ENCODE measurements around the gene TMEM131. TPM values are rescaled to one million over a fixed set of nuclear protein-coding genes. Genes with fewer than 3 reads are reported as not detected.

Gene TMEM131
- total RNA-seq, 2 experiments from 2014 or later = 39.7 to 40.6 TPM

GRCh38 chr2:97757062-97757461, 238.7 kb downstream of the TMEM131 start:
- Mint-ChIP-seq H3K27me3 (no peaks in the 10 kb centered on the region), H3K36me3 (ENCODE audit: low read depth) (peaks cover 32% of the 10 kb centered on the region), H3K27ac (peak overlapping the region; percentile 19), H3K4me3 (no peak overlapping the region), H3K4me1 (peaks cover 31% of the 10 kb centered on the region), H3K9me3 (no peaks in the 10 kb centered on the region)
- CTCF ChIA-PET = interaction anchor here (0.7 to 0.9 kb wide), 2 partner anchors 12 to 17 kb away, joined by 3 read pairs; no protein-coding TSS in a partner anchor
- POLR2A ChIA-PET = no interaction called here
- no peak for DNase-seq

- H3K4me1 Mint-ChIP-seq = peaks cover 16% of the 10 kb centered on the region
- ChIA-PET POLR2A (no interaction called here), CTCF (interaction anchor here (0.9 to 1.6 kb wide), 3 partner anchors 11 to 58 kb away, joined by 3 to 4 read pairs (median 3); no protein-coding TSS in a partner anchor)
- no peak overlapping the region for H3K27ac Mint-ChIP-seq
- H3K9me3 Mint-ChIP-seq = no peaks in the 10 kb centered on the region
- peaks cover 25% of the 10 kb centered on the region for H3K36me3 Mint-ChIP-seq (ENCODE audit: low read depth)
- DNase-seq = no peak
- H3K27me3 Mint-ChIP-seq = no peaks in the 10 kb centered on the region
- no peak overlapping the region for H3K4me3 Mint-ChIP-seq
Measured at GRCh38 chr2:97755491-97755890, 240.3 kb downstream of the TMEM131 start.

DNA sequence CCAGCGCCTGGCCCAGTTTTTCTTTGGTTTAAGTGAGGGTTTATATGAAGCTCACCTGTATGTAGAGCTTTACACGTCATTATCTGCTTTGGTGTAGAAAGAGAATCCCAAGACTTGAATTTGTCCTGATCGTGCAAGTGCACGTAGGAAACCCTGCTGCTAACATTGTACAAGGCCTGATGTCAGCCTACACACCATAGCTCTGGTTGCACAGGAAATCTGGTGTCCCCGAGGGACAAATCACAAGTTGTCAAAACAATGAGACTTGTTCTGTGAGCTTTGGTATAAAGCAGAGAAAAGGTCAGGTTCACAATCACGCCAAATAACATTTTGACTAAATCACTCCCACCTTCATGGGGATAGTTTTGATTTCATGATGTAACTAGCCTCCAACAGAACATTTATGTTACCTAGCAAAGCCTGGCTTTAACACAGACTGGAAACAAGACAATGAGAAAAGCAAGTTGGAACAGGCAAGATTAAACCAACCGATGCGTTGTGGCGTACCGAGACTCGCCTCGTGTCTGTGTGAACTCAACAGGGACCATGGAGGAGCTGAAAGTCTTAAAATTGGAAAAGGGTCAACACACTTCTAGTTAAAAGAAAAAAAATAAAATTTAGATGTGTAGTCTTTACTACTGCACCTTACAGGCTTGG, 240.9 kb downstream of the TMEM131 start:
- ChIA-PET POLR2A (no interaction called here), CTCF (interaction anchor here (0.9 to 1.6 kb wide), 3 partner anchors 11 to 57 kb away, joined by 3 to 4 read pairs (median 3); no protein-coding TSS in a partner anchor)
- Mint-ChIP-seq H3K4me1 (peaks cover 10% of the 10 kb centered on the region), H3K36me3 (ENCODE audit: low read depth) (peaks cover 19% of the 10 kb centered on the region), H3K4me3 (no peak overlapping the region), H3K27me3 (no peaks in the 10 kb centered on the region), H3K27ac (no peak overlapping the region), H3K9me3 (no peaks in the 10 kb centered on the region)
- no peak for DNase-seq

DNA sequence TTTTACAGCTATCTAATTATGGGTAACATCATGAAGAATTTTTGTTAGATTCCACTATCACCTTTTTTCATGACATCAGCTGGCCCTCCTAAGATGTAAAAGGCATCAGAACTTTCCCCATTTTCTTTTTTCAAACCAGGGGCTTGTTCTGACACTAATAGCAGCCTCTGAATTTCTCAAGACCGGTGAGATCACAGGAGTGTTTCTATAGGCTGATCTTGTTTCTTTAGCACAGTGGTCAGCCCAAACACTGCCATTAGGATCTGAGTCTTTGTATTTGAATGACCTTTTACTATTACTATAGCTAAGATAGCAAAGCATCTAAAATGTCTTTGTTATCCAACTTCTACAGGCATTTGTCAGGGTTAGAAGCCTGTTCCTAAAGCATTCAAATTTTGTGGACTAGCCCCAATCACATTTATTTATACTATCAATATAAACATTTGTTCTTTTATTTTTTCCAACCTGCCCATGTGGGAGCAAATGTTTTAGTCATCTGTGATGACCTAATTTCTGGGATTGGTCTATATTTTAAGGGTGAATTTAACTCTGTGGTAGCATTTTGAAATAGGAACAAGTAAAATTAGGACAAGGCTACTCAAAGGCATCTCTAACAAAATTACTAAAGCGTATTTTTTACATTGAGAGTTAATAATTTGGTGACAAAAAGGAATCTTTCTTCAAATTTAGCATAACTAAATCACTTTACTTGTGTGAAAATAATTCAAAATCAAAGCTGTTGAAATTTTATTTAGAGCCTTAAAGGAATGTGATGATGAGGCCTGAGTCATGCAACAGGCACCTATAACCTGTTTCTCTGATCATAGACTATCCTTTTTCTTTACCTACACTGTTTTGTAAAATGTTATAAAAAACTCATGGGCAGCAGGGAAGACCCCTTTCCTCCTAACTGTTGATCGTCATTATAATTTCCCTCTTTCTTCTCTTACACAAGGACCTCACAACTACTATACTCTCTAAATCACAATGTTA, 243.1 kb downstream of the TMEM131 start:
- DNase-seq = no peak
- ChIA-PET CTCF (interaction anchor here (1.1 to 1.2 kb wide), 2 partner anchors 34 to 53 kb away, joined by 3 to 4 read pairs; no protein-coding TSS in a partner anchor), POLR2A (no interaction called here)
- Mint-ChIP-seq H3K9me3 (no peaks in the 10 kb centered on the region), H3K36me3 (ENCODE audit: low read depth) (peaks cover 14% of the 10 kb centered on the region), H3K27me3 (no peaks in the 10 kb centered on the region), H3K4me3 (no peak overlapping the region), H3K27ac (no peak overlapping the region), H3K4me1 (peaks cover 6% of the 10 kb centered on the region)

DNA sequence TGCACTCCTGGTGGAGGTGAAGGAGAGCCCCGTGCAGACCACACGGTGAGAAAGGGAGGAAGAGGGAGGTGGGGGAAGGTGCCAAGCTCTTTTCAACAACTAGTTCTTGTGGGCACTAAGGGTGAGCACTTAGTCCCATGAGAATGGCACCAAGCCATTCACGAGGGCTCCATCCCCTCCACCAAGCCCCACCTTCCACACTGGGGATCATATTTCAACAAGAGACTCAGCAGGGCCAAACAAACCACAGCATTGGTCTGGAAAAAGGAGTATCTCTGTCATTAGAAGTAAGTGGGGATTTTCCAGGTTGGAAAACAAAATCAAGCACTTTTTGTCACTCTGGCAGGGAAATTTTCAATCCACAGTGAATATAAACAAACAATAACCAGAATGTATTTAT, 244.0 kb downstream of the TMEM131 start:
- no peak for DNase-seq
- Mint-ChIP-seq H3K27me3 (no peaks in the 10 kb centered on the region), H3K36me3 (ENCODE audit: low read depth) (peaks cover 10% of the 10 kb centered on the region), H3K9me3 (no peaks in the 10 kb centered on the region), H3K4me1 (peaks cover 14% of the 10 kb centered on the region), H3K4me3 (no peak overlapping the region), H3K27ac (peak overlapping the region; percentile 64)
- POLR2A ChIA-PET = interaction anchor here (0.6 kb wide), 1 partner anchor 275 kb away, joined by 3 read pairs; no protein-coding TSS in a partner anchor
- CTCF ChIA-PET = no interaction called here

DNA sequence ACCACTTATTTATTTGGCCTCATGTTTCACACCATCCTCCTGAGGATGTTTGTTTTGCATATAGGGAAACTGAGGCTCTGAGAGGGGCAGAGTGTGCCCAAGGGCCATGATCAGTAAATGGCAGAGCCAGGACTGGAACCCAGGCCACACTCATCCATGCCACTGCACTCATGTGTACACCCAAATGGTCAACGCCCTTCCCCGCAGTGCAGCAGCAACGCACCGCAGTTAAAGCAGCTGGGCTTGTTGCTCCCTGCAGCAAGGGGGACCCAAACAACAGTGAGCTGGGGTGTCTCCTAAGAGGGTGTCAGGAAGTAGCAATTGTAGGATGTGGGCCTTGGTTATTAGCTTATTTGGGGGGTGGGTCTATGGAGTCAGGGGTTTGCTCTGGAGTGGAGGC, 245.7 kb downstream of the TMEM131 start:
- ChIA-PET CTCF (interaction anchor here (1.0 to 1.4 kb wide), 2 partner anchors 8 to 50 kb away, joined by 4 to 5 read pairs; no protein-coding TSS in a partner anchor), POLR2A (no interaction called here)
- Mint-ChIP-seq H3K4me1 (peaks cover 29% of the 10 kb centered on the region), H3K27ac (no peak overlapping the region), H3K27me3 (no peaks in the 10 kb centered on the region), H3K36me3 (ENCODE audit: low read depth) (peaks cover 3% of the 10 kb centered on the region), H3K4me3 (no peak overlapping the region), H3K9me3 (no peaks in the 10 kb centered on the region)
- no peak for DNase-seq

GRCh38 chr2:97749581-97749980, 246.2 kb downstream of the TMEM131 start:
- POLR2A ChIA-PET = no interaction called here
- CTCF ChIA-PET = interaction anchor here (1.0 to 1.4 kb wide), 2 partner anchors 7 to 49 kb away, joined by 4 to 5 read pairs; no protein-coding TSS in a partner anchor
- DNase-seq = no peak
- Mint-ChIP-seq H3K4me3 (no peak overlapping the region), H3K9me3 (no peaks in the 10 kb centered on the region), H3K4me1 (peaks cover 32% of the 10 kb centered on the region), H3K27ac (no peak overlapping the region), H3K27me3 (no peaks in the 10 kb centered on the region), H3K36me3 (ENCODE audit: low read depth) (peaks cover 3% of the 10 kb centered on the region)

GRCh38 chr2:97747716-97748115, 248.0 kb downstream of the TMEM131 start:
- H3K4me1 Mint-ChIP-seq = peaks cover 48% of the 10 kb centered on the region
- DNase-seq = no peak
- H3K9me3 Mint-ChIP-seq = no peaks in the 10 kb centered on the region
- CTCF ChIA-PET = interaction anchor here (0.7 to 2.1 kb wide), 10 partner anchors 8 to 732 kb away, joined by 3 to 8 read pairs (median 4); no protein-coding TSS in a partner anchor
- POLR2A ChIA-PET = no interaction called here
- H3K4me3 Mint-ChIP-seq = no peak overlapping the region
- no peaks in the 10 kb centered on the region for H3K27me3 Mint-ChIP-seq
- peaks cover 18% of the 10 kb centered on the region for H3K36me3 Mint-ChIP-seq (ENCODE audit: low read depth)
- no peak overlapping the region for H3K27ac Mint-ChIP-seq

DNA sequence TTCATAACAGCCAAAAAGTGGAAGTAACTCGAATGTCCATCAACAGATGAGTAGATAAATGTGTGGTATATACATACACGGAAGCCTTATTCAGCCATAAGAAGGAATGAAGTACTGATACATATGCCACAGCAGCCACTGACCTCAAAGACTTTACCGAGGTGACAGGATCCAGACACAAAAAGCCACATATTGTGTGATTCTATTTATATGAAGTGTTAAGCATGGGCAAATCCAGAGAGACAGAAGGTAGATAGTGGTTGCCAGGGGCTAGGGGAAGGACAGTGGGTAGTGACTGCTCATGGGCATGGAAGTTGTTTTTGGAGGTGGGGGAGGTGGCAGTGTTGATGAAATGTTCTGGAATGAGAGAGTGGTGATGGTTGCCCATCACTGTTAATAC, 248.5 kb downstream of the TMEM131 start:
- Mint-ChIP-seq H3K27me3 (no peaks in the 10 kb centered on the region), H3K9me3 (no peaks in the 10 kb centered on the region), H3K4me1 (peaks cover 53% of the 10 kb centered on the region), H3K4me3 (no peak overlapping the region), H3K27ac (no peak overlapping the region), H3K36me3 (ENCODE audit: low read depth) (peaks cover 21% of the 10 kb centered on the region)
- POLR2A ChIA-PET = no interaction called here
- DNase-seq = no peak
- CTCF ChIA-PET = interaction anchor here (0.8 to 2.1 kb wide), 3 partner anchors 8 to 38 kb away, joined by 5 to 8 read pairs (median 8); no protein-coding TSS in a partner anchor

- Mint-ChIP-seq H3K36me3 (ENCODE audit: low read depth) (peaks cover 33% of the 10 kb centered on the region), H3K27me3 (no peaks in the 10 kb centered on the region), H3K27ac (peak overlapping the region; percentile 27), H3K9me3 (no peaks in the 10 kb centered on the region), H3K4me1 (peaks cover 69% of the 10 kb centered on the region), H3K4me3 (no peak overlapping the region)
- ChIA-PET POLR2A (no interaction called here), CTCF (interaction anchor here (0.9 to 1.2 kb wide), 3 partner anchors 12 to 155 kb away, joined by 4 to 5 read pairs (median 4); no protein-coding TSS in a partner anchor)
- peak; percentile 51 for DNase-seq
Measured at GRCh38 chr2:97745474-97746174, 250.1 kb downstream of the TMEM131 start.

GRCh38 chr2:97743913-97744312, 251.8 kb downstream of the TMEM131 start:
- Mint-ChIP-seq H3K9me3 (no peaks in the 10 kb centered on the region), H3K4me1 (peaks cover 75% of the 10 kb centered on the region), H3K36me3 (ENCODE audit: low read depth) (peaks cover 46% of the 10 kb centered on the region), H3K4me3 (no peak overlapping the region), H3K27ac (peak overlapping the region; percentile 28), H3K27me3 (no peaks in the 10 kb centered on the region)
- POLR2A ChIA-PET = interaction anchor here (0.6 kb wide), 1 partner anchor 30 kb away, joined by 3 read pairs; no protein-coding TSS in a partner anchor
- no peak for DNase-seq
- CTCF ChIA-PET = interaction anchor here (1.0 to 2.2 kb wide), 9 partner anchors 11 to 43 kb away, joined by 3 to 5 read pairs (median 4); partner anchors contain the start of gene ZAP70

GRCh38 chr2:97742381-97742847, 253.3 kb downstream of the TMEM131 start:
- Mint-ChIP-seq H3K36me3 (ENCODE audit: low read depth) (peaks cover 57% of the 10 kb centered on the region), H3K27ac (peak overlapping the region; percentile 91)
- POLR2A ChIA-PET = interaction anchor here (0.8 kb wide), 1 partner anchor 30 kb away, joined by 5 read pairs; the partner anchor contains the start of gene ZAP70

More at GRCh38 chr2:97742381-97742847, 253.3 kb downstream of the TMEM131 start:
- Mint-ChIP-seq H3K9me3 (no peaks in the 10 kb centered on the region), H3K27me3 (no peaks in the 10 kb centered on the region), H3K4me3 (no peak overlapping the region), H3K4me1 (peaks cover 76% of the 10 kb centered on the region)
- CTCF ChIA-PET = interaction anchor here (1.0 to 4.1 kb wide), 9 partner anchors 8 to 152 kb away, joined by 3 to 29 read pairs (median 5); no protein-coding TSS in a partner anchor
- DNase-seq = peak; percentile 23

All from activated CD4-positive, alpha-beta T cell treated with anti-CD3 and anti-CD28 coated beads, Interleukin-2, amount 10 ng/mL, durations not matched to agents 7 days and 5 days (primary cell).